Measurements from ENCODE around the gene SOS1.
"Not testable (repeated sequence)": the region's sequence is repeated elsewhere in the genome, so short reads cannot be mapped to it uniquely, and the experiment has no call there.

Gene SOS1

DNA sequence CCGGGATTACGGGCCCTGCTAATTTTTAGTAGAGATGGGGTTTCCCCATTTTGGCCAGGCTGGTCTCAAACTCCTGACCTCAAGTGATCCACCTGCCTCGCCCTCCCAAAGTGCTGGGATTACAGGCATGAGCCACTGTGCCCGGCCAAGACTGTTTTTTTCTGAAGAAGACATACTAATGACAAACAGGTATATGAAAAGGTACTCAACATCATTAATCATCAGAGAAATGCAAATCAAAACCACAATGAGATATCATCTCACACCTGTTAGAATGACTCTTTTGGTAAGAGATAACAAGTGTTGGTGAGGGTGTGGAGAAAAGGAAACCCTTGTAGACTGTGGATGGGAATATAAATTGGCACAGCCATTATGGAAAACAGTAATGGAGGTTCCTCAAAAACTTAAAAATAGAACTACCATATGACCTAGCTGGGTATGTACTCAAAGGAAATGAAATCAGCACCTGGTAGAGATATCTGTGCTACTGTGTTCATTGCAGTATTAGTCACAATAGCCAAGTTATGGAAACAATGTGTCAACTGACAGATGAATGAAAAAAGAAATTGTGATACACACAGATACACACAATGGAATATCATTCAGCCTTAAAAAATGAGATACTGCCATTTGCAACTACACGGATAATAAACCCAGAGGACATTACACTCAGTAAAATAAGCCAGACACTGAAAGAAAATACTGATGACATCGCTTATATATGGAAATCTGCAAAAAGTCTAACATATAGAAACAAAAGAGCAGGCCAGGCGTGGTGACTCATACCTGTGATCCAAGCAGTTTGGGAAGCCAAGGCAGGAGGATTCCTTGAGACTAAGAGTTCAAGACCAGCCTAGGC lies 20.8 kb downstream of the SOS1 start:
- DNase-seq (ENCODE audit: low spot score): no peak

DNA sequence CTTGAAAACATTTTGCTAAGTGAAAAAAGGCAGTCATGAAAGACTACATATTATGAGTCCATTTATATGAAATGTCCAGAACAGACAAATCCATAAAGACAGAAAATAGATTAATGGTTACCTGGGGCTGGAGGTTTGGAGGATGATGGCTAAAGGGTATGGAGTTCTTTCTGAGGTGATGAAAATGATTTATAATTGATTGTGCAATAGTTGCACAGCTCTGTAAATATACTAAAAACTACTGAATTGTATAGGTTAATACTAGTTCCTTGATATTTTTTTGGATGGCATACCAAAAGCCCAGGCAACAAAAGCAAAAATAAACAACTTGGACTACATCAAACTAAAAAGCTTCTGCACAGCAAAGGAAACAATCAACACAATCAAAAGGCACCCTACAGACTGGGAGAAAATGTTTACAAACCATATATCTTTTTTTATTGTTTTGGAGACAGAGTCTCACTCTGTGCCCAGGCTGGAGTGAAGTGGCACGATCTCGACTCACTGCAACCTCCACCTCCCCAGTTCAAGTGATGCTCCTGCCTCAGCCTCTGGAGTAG lies 21.5 kb downstream of the SOS1 start:
- no peak for DNase-seq (ENCODE audit: low spot score)

DNA sequence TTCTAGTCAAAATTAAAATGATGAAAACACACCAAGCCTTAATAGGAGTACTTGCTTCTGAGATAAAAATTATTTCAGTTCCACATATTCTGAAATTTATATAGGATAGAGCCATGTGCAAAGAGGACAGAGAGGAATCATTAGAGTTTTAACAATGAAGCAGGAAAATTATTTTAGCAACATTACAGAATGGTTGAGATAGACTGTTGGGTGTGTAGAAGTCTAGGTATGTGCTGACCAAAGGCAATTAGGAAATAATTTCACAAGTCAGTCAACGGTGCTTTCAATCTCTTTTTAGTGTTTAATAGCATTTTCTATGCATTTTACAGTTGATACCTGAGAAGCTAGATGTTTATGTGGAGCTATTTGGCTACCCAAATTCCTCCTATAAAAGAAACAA lies 25.2 kb downstream of the SOS1 start:
- no peak for DNase-seq (ENCODE audit: low spot score)

DNA sequence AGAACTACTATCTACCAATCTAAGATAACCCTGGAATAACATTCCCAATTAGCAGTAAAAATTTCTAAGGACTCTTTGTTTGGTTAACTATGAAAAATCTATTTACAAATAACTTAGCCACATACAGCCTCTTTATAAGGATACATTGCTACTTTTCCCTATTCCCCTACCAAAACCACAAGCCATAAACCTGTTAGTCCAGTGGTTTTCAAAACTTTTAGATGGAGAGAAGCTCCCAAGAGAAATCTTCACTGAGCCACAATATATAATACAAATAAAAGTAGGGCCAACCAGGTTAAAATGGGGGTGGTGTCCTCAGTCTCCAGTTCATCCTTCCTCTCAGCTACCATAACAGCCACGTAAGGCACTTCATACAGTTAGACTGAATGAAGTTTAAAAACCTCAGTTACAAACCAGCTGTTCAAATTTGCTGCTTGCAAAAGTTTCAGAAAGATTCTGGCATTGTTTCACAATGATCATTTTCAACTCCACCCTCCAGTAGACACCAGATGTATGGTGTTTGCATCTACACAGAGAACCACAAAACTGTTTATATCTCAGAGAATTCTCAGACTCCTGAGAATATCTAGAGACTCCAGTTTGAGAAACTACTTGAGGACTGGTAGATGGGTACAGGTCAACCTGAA lies 26.0 kb downstream of the SOS1 start:
- DNase-seq (ENCODE audit: low spot score): no peak

DNA sequence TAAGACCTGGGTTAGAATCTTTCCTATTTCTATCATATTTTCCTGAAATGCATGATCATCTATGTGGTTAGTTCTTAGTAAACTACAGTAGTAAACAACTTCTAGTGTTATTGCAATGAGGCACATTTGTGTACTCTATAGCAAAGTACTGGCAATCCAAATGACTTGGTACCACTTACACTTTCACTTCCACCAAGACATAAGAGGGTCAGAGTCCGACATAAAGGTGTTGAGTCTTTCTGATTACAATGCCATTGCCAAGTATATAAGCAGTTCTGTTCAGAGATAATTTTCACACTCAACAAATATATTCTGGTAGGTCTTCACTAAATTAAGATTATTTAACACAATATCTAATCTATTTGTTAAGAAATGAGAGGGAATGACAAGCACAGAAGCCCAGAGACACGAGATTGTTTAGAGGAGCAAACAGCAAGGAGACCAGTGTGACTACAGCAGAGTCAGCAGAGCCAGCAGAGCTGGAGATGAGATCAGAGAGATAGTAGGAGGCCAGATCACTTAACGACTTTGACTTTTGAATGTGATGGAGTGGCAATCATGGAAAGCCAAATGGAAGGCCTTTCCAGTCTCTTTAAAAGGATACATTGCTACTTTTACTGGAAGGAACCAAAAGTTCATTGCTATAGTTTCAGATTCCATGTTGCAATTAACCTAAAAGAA lies 27.5 kb downstream of the SOS1 start:
- DNase-seq (ENCODE audit: low spot score): no peak

DNA sequence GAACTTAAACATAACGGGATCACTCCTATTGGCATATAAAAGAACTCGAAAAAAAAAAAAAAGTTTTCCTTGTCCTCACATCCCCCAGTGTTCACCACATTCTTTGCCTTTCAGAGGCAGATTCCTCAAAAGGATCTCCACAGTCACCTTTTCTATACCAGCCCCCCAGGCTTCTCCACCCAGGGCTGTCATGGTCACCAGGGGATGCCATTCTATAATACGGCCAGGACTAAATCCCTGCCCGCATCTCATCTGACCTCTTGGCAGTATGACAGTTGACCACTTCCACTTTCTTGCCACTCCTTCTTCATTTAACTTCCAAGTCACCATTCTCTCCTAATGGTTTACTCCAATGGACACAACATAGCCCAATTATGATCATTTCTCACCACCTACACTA lies 29.3 kb downstream of the SOS1 start:
- no peak for DNase-seq (ENCODE audit: low spot score)

DNA sequence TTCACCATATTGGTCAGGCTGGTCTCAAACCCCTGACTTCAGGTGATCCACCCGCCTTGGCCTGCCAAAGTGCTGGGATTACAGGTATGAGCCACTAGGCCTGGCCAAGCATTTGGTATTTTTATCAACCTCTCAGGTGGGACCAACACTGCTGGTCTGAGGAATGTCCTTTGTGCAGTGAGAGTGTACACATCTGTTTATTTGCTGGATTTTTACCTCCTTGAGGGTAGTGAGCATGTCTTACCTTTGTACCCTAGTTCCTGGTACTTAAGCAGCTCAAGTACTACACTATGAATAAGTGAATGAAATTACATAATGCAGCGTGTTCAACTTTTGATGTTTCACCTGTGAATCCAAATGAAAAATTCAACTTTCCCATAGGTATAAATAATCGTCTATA lies 29.8 kb downstream of the SOS1 start:
- DNase-seq (ENCODE audit: low spot score): no peak

DNA sequence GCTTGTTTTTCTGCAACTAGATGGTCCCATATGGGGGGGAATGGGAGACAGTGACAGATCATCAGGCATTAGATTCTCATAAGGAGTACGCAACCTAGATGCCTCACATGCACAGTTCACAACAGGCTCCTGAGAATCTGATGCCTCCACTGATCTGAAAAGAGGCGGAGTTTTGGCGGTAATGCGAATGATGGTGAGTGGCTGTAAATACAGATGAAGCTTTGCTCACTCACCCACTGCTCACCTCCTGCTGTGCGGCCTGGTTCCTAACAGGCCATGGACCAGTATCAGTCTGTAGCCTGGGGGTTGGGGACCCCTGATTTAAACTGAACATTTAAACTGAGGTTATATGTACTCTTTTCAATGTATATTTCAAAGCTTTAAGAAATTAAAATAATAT lies 40.7 kb downstream of the SOS1 start:
- DNase-seq (ENCODE audit: low spot score): no peak

DNA sequence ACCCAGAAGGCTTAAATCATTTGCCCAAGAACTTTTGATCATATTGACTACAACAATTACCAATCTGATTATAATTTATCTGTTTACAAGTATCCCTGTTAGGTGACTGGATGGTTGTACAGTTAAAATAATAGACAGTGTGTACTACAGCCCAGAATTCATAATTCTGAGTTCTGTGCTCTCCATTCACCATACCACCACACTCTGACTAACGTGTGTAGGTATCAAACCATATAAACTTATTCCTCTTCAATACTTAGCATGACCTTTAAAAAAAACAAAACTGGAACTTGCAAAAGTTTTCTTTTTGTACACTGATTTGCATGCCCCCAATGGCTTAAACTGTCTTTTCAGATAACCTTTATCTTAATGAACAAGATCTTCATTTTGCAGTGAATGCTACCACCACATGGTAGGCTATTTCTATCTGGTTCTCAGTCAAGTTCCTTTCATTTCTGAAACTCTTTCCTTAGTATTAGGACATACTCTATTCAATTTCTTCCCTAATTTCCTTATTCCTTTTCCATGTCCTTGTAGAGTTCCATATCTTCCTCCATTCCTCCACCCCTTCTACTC lies 50.9 kb downstream of the SOS1 start:
- DNase-seq (ENCODE audit: low spot score): no peak

DNA sequence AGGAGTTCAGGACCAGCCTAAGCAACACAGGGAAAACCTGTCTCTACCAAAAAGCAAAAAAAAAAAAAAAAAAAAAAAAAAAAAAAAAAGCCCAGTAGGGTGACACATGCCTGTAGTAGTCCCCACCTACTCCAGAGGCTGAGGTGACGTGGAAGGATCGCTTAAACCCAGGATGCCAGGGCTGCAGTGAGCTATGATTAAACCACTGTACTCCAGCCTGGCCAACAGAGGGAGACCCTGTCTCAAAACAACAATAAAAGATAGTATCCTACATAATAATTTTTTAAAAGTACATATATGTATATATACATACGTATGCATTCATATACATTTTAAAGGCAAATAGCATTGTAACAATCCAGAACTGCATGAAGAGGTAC lies 51.7 kb downstream of the SOS1 start:
- DNase-seq (ENCODE audit: low spot score): no peak

DNA sequence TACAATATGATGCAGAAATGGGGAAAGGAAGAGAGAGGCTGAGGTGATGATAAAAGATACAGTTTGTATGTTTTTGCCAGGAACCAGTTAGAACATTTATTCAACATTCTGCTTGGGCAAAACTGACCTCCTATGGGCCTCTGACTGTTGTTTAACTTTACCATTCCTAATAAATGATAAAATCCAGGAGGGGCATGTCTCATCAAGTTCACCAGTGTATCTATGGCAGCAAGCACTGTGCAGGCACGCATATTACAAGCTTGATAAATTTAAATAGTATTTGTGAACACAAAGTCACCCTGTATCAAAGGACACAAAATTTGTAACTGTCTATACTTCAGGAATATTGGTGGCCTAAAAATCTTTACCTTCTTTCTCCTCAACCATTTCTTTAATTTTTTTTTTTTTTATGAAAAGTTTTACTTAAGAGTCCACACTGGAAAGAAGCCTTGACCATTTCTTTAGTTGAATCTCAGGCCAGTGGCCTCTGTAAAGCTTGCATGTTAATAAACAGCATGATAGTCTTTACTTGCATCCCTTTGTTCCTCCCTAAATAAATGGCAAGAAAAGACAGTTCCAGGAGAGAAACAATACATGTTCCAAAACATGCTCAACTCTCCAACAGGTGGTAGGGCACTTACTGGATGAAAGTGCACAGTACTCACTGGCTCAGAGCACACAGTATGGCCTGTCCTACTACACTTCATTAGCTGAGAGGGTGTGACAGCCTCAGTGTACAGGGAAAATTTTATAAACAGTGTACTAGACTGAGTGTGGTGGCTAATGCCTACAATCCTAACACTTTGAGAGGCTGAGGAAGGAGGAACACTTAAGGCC lies 52.3 kb downstream of the SOS1 start:
- no peak for DNase-seq (ENCODE audit: low spot score)

DNA sequence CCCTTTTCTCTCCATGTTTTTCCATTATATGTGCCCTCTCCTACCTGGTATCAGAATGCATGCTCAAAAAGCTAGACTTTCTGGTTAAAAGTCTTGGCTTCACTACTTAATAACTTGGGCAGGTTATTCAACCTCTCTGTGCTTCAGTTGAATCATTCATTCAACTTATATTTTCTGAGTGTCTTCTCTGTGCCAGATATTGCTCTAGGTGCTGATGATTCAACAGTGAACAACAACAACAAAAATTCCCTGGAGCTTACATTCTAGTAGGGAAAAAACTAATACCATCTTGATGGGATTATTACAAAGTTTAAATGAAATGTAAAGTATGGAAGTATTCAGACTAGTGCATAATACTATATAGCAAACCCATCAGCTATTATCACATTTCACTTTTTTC lies 55.2 kb downstream of the SOS1 start:
- no peak for DNase-seq (ENCODE audit: low spot score)

DNA sequence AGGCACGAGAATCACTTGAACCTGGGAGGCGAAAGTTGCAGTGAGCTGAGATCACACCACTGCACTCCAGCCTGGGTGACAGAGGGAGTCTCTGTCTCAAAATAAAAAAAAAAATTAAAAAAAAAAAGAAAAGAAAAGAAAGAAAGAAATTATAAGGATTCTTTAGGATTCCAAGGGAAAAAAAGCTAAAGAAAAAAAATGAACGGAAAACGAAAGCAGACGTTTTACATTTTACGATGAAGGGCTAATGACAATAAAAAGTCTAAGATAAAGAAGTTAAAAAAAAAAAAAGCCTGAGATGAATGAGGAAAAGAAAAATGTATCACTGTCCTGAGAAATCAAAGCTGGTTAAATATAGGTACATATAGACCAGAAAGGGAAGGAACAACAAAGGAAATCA lies 58.5 kb downstream of the SOS1 start:
- no peak for DNase-seq (ENCODE audit: low spot score)

DNA sequence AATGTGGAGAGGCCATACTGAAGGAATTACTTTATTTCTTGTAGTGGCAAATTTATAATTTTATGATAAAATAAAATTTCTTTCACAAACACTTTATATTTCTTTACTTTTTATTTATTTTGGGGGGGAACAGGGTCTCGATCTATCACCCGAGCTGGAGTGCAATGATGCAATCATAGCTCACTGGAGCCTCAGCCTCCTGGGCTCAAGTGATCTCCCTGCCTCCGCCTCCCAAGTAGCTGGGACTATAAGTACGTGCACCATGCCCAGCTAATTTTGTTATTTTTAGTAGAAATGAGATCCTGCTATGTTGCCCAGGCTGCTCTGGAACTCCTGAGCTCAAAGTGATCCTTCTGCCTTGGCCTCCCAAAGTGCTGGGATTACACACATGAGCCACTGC lies 59.6 kb downstream of the SOS1 start:
- no peak for DNase-seq (ENCODE audit: low spot score)

DNA sequence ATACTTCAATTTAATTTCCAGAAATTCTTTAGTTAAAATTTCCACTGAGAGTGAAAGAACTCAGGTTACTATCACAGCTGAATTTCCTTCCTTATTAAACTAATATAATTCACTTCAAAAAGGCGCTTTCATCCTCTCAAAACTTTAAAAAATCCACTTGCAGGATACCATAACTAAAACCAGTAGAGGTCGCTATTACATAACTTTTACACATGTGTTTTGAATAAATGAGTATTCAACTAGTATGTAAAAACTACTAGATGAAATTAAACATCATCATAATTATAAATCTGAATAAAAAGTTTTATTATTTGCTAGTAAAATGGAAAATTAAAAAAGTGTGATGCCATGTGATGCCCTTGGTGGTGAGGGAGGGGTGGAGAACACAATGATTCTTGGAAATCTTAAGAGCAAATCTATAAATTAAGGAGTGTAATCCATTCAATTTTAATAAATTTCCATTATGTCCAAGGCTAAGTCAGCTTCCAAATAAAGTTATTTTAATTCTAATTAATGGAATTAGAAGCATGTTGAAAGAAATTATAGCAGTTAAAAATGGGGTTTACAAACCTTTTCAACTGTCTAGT lies 61.4 kb downstream of the SOS1 start:
- peak; percentile 12 for DNase-seq (ENCODE audit: low spot score)

DNA sequence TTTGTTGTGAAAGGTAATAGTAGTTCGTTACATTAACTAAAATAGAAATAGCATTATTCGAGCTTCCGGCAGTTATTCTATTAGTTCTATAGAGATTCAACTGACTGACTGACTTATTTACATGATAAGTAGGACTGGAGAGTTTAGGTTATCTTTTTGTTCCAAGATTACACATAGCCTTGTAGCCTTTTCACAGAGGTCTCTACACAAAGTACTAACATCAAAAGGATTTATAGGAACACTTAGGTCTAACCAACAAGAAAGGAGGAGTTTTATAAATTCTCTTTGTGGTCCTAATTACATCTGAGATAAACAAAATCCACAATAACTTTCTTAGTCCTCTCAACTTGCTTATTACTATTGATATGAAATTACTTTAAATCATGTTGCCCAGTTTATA lies 62.8 kb downstream of the SOS1 start:
- DNase-seq (ENCODE audit: low spot score): no peak

DNA sequence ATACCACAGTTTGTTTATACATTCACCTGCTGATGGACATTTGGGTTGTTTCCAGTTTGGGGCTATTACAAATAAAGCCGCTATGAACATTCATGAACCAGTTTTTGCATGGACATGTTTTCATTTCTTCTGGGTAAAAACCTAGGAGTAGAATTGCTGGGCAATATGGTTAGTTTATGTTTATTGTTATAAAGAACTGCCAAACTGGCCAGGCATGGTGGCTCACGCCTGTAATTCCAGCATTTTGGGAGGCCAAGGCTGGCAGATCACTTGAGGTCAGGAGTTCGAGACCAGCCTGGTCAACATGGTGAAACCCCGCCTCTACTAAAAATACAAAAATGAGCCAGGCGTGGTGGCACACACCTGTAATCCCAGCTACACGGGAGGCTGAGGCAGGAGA lies 68.2 kb downstream of the SOS1 start:
- not testable (repeated sequence) for DNase-seq (ENCODE audit: low spot score)

DNA sequence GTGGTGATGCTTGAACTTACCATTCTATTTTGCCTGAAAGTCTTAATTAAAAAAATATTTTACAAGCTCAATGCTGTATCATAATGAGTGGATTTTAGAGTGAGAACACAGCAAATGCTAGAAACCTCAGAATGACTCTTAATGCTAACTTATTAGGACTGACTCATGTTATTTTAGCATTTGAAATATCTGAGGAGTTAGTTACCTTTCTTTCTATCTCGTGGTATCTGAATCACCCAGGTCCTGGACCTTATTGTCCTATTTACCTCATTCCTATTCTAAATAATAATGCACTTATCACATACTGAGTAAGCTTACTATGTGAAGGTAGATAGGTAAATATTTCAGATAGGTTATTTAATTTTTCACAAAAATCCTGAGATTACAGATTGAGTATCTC lies 70.7 kb downstream of the SOS1 start:
- DNase-seq (ENCODE audit: low spot score): no peak

DNA sequence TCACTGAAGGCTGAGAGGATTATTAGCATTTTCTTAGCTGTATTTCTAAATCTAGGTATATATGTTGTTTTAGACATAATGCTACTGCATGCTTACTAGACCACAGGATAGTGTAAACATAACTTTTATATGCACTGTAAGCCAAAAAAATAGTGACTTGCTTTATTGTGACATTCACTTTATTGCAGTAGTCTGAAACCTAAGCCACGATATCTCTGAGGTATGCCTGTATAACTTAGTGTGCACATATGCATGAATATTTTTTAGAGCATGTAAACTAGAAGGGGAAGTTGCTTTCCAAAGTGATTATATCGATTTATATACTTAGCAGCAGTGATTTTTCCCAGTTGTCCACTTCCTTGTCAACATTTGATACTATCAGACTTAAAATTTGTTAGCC lies 81.8 kb downstream of the SOS1 start:
- no peak for DNase-seq (ENCODE audit: low spot score)

DNA sequence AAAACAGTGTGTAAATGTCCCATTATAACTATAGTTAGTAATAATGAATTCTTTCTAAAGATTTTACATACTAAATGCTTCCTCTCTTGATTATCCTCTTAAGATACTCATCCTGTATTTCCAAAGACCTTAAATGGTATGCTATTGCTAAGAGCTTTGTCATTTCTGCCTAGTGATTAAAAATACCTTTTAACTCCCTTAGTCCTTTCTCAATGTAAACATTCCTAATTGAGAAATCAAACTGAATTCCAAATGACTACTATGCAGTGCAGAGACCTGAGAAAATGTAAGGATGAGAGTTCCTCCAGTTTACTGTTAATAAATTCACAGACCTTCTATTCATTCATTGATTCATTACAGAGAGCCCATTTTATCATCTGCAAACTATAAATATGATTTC lies 86.9 kb downstream of the SOS1 start:
- no peak for DNase-seq (ENCODE audit: low spot score)

DNA sequence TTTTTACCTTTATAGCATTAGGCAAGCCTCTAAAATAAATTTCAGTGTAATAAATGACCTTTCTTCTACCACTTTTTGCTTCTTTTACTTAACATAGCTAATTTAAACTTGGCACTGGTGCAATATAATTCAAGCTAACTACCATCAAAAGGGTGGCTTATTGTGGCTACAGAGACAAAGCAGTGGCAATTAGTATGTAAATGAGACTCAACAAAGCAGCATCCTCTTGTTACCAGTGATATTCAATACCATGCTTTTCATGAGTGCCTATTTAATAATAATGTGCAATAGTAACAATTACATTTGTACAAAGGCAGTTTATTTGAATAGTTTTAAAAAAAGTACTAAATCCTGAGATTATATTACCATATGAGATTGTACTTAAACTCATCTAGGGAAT lies 93.4 kb downstream of the SOS1 start:
- DNase-seq (ENCODE audit: low spot score): no peak
